Type B pancreatic cell (in vitro differentiated cells): Measurements from ENCODE around the gene SH2D6. TPM values are rescaled to one million over a fixed set of nuclear protein-coding genes. Genes with fewer than 3 reads are reported as not detected.
A peak's percentile ranks its signal among the peaks of the same experiment; 100 is the strongest.
"Not testable (repeated sequence)": the region's sequence is repeated elsewhere in the genome, so short reads cannot be mapped to it uniquely, and the experiment has no call there.

Source experiments
- DNase-seq: peaks from one replicate; pipeline ENCODE4 v3.0.0; 2021; ENCODE audit warnings: mixed read lengths; ENCODE audit not compliant: unreplicated experiment; ENCODE audit errors: extremely low spot score
- H3K27ac Mint-ChIP-seq: 2 replicates; pipeline ENCODE4 v1.8.0; 2021; ENCODE audit warnings: mild to moderate bottlenecking, mixed read lengths
- H3K27me3 Mint-ChIP-seq: 2 replicates; pipeline ENCODE4 v1.8.0; 2021; ENCODE audit warnings: mixed read lengths
- H3K36me3 Mint-ChIP-seq: 2 replicates; pipeline ENCODE4 v1.8.0; 2021; ENCODE audit warnings: mixed read lengths
- H3K4me1 Mint-ChIP-seq: one replicate; pipeline ENCODE4 v1.8.0; 2021; ENCODE audit warnings: mixed read lengths; ENCODE audit not compliant: unreplicated experiment
- H3K4me3 Mint-ChIP-seq: 2 replicates; pipeline ENCODE4 v1.8.0; 2021; ENCODE audit warnings: mild to moderate bottlenecking, mixed read lengths
- H3K9me3 Mint-ChIP-seq: 2 replicates; pipeline ENCODE4 v1.8.0; 2021; ENCODE audit warnings: mixed read lengths
- total RNA-seq: library from RNA; stranded (reverse); gene quantifications from 2 replicates; pipeline ENCODE4 v1.2.1, GENCODE V29; 2021; ENCODE audit warnings: low replicate concordance
- TF ChIP-seq, protein P1 (sequence below): fragments of 200-600 bp; sonication (generic); conservative IDR thresholded peaks from 2 replicates; pipeline ENCODE4 v1.5.0; 2021; ENCODE audit warnings: antibody characterized with exemption, mild to moderate bottlenecking

The SH2D6 gene
- total RNA-seq, 1 donor from 2014 or later = 0.97 TPM

DNA sequence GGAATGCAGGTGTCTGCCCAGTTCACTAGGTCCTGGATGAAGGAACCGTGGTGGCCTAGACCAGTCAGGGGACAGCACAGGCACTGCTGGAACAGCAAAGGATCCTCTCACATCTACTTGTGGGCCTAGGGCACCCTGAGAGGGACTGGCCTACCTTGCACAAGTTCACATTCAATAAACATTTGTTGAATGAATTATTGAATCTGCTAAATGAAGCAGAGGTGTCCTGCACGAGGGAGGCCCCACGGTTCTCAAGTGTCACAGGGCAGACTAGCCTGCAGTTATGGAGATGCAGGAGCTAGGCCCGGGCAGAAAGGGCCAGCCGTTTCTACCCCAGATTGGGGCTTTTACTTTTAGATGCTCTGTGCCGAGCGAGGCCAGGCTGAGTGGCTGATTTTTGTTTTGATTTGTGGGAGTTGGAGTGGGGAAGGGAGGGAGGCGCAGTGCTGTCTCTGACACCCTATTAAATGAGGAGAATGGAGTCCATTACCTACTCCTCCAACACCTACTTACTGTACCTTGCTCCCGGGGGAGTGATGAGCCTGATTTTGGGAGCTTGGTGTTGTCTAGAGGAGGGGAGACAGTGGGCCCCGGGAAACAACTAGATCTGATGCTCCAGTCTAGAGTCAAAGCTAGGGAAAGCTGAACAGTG is 18.4 kb downstream of the SH2D6 start:
- Mint-ChIP-seq H3K4me1 (peaks cover 21% of the 10 kb centered on the region), H3K27ac (peak overlapping the region; percentile 88), H3K4me3 (peak overlapping the region; percentile 86), H3K27me3 (no peaks in the 10 kb centered on the region), H3K36me3 (no peaks in the 10 kb centered on the region), H3K9me3 (no peaks in the 10 kb centered on the region)
- DNase-seq = no peak
- TF ChIP-seq, protein P1, sequence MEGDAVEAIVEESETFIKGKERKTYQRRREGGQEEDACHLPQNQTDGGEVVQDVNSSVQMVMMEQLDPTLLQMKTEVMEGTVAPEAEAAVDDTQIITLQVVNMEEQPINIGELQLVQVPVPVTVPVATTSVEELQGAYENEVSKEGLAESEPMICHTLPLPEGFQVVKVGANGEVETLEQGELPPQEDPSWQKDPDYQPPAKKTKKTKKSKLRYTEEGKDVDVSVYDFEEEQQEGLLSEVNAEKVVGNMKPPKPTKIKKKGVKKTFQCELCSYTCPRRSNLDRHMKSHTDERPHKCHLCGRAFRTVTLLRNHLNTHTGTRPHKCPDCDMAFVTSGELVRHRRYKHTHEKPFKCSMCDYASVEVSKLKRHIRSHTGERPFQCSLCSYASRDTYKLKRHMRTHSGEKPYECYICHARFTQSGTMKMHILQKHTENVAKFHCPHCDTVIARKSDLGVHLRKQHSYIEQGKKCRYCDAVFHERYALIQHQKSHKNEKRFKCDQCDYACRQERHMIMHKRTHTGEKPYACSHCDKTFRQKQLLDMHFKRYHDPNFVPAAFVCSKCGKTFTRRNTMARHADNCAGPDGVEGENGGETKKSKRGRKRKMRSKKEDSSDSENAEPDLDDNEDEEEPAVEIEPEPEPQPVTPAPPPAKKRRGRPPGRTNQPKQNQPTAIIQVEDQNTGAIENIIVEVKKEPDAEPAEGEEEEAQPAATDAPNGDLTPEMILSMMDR = no peak

DNA sequence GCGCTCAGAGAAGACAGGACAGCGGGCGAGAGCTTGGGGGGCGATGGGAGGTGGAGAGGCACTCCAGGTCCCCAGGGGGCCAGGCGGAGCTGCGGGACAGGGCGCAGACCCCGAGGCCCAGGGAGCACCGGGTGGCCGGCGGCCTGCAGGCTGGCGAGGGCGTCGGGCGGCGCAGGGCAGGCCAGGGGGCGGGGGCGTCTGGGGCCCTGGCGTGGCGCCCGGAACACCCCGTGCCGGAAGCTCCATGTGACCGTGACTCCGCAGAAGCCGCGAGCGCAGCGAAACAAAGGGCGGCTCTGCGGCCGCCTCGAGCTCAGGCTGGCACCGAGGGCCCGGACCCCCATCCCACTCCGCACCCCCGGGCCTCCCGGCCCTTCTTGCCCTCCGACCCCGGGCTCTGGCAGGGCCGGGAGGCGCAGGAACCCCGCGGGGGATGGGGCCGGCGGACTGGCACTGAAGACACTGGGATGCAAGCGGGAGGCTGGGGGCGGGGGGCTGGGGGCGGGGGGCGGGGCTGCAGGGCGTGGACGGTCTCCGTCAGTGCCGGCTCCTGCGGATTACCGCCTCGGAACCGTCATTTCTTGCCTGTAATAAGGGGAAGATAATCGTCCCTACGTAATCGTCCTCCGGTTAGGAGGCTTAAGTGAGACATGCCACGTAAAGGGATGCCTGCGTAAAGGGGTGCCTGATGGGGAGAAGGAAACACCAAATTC is 19.1 kb downstream of the SH2D6 start:
- H3K27me3 Mint-ChIP-seq = no peaks in the 10 kb centered on the region
- peak overlapping the region; percentile 88 for H3K27ac Mint-ChIP-seq
- H3K4me1 Mint-ChIP-seq = peaks cover 21% of the 10 kb centered on the region
- no peak for DNase-seq
- no peaks in the 10 kb centered on the region for H3K36me3 Mint-ChIP-seq
- no peaks in the 10 kb centered on the region for H3K9me3 Mint-ChIP-seq
- peak overlapping the region; percentile 87 for H3K4me3 Mint-ChIP-seq
- TF ChIP-seq, protein P1 = no peak

DNA sequence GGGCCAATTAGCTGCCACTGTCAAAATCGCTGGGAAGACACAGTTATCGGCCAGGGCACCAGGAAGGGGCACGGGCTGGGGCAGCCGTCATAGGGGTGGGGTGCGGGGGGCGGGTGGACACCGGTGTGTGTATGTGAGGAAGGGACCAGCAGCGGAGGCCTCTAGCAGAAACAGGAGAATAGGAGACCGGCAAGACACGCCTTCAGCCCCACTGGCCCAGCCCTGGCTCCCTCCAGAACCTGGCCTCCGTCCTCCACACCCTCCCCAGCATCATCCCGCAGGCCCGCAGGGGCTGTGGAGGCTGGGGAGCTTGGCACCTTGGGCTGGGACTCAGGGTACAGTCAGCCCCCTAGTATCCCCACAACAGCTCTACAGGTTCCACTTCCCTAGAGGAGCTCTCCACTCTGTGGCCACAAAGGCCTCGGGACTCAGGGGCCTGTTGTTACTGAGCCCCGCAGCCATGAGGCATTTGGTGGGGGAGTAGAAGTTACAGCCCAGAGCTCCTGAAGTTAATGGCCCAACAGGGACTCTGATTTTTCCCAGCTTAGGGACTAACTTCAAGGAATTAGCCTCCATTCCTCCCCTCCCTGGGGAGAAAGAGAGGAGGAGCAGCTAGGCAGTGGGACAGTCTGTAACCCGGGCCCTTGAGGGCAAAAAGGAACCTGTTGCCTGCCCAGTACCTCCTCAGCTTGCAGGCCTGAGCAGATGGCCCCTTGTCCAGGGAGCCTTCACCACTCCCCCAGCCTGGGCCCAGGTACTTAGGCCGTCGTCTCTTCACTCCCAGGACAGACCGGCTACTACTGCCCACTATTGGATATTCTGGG is 19.9 kb downstream of the SH2D6 start:
- peaks cover 21% of the 10 kb centered on the region for H3K4me1 Mint-ChIP-seq
- H3K4me3 Mint-ChIP-seq = peak overlapping the region; percentile 87
- no peak for DNase-seq
- H3K9me3 Mint-ChIP-seq = no peaks in the 10 kb centered on the region
- TF ChIP-seq, protein P1 = no peak
- peak overlapping the region; percentile 80 for H3K27ac Mint-ChIP-seq
- H3K36me3 Mint-ChIP-seq = no peaks in the 10 kb centered on the region
- H3K27me3 Mint-ChIP-seq = no peaks in the 10 kb centered on the region

DNA sequence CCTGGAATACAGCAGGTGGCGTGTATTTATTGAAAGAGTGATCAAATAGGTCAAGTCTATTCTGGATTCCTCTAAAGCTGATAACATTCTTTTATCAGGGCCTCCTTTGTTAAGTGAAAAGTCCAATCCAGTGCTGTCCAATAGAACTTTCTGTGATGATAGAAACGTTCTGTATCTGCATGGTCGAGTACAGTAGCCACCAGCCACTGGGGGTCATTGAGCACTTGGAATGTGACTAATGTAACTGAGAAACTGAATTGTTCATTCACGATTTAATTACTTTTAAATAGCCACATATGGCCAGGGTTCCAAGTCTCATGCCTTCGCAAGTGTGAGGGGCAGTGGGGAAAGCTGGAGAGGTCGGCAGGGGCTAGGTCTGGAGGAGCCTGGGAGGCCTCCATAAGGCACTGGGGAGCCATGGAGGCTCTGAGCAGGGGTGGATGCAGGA is 20.5 kb downstream of the SH2D6 start:
- DNase-seq = no peak
- Mint-ChIP-seq H3K27me3 (no peaks in the 10 kb centered on the region), H3K9me3 (no peaks in the 10 kb centered on the region), H3K4me1 (peaks cover 21% of the 10 kb centered on the region), H3K4me3 (no peak overlapping the region), H3K36me3 (no peaks in the 10 kb centered on the region), H3K27ac (no peak overlapping the region)
- TF ChIP-seq, protein P1 = no peak

DNA sequence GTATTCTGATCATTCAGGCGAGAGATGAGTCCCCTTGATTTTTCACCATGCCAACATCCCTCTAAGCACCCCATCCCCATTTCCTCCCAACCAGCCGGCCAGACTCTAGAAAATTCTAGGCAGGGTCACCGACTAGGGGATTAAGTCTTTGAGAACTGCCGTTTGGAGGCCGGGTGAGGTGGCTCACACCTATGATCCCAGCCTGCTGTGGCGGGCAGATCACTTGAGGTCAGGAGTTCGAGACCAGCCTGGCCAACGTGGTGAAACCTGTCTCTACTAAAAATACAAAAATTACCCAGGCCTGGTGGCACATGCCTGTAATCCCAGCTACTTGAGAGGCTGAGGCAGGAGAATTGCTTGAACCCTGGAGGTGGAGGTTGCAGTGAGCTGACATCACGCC is 21.1 kb downstream of the SH2D6 start:
- not testable (repeated sequence) for H3K9me3 Mint-ChIP-seq, H3K27me3 Mint-ChIP-seq, H3K4me3 Mint-ChIP-seq, H3K27ac Mint-ChIP-seq, DNase-seq, H3K36me3 Mint-ChIP-seq
- H3K4me1 Mint-ChIP-seq = peaks cover 24% of the 10 kb centered on the region
